ENCODE results near the gene KLF15. TPM values are rescaled to one million over a fixed set of nuclear protein-coding genes. Genes with fewer than 3 reads are reported as not detected.

KLF15 gene
- total and polyA plus RNA-seq, 2 of the 4 experiments (the other 2 are of a cell fraction): 0.18 to 0.24 TPM

- H2AK9ac ChIP-seq (replicated peaks; ENCODE audit: low read depth, low read length, poor library complexity): no peak overlapping the region
- peaks cover 14% of the 10 kb centered on the region for H3K9me3 ChIP-seq (ENCODE audit: control insufficient read depth, insufficient read depth, low read length)
- no CpG with 5 or more reads among the region's 4 CpGs for WGBS, 2 experiments (ENCODE audit: extremely low coverage in 2 of 2, insufficient read length in 1 of 2)
- no peak overlapping the region for H2AFZ ChIP-seq (replicated peaks; ENCODE audit: low read length, poor library complexity)
- H4K20me1 ChIP-seq (ENCODE audit: insufficient read depth, low read length): no peaks in the 10 kb centered on the region
- H3K79me1 ChIP-seq (ENCODE audit: low read depth in 1 of 2, low read length in 2 of 2): no peaks in the 10 kb centered on the region
- H3K36me3 ChIP-seq (ENCODE audit: control insufficient read depth, insufficient read depth, low read length): no peaks in the 10 kb centered on the region
- H2BK5ac ChIP-seq (ENCODE audit: low read depth, low read length, poor library complexity, severe bottlenecking): no peak overlapping the region
- dilution Hi-C loops (cut with HindIII; ENCODE audit: low sequenced_read_pairs, unreplicated experiment): no loop called here
- H2AK5ac ChIP-seq (ENCODE audit: low read depth, low read length): no peak overlapping the region
- ATAC-seq (ENCODE audit: low read depth): no peak
- H3K14ac ChIP-seq (replicated peaks; ENCODE audit: low read depth, low read length): no peak overlapping the region
- in situ Hi-C loops (cut with MboI; ENCODE audit: low sequenced_read_pairs): no loop called here
- peaks cover 12% of the 10 kb centered on the region for H3K27me3 ChIP-seq (ENCODE audit: control insufficient read depth, insufficient read depth, low read length)
- H4K5ac ChIP-seq (ENCODE audit: low read depth, low read length): no peak overlapping the region
- DNase-seq: no peak
- H3K56ac ChIP-seq (ENCODE audit: extremely low read depth, insufficient read depth, low read length): no peak overlapping the region
- ChIA-PET POLR2A (ENCODE audit: unreplicated experiment) (no interaction called here), CTCF (no interaction called here)
- H3K23ac ChIP-seq (ENCODE audit: low read depth, low read length): no peak overlapping the region
- no peak overlapping the region for H3K27ac ChIP-seq (ENCODE audit: insufficient read depth, low read length)
- H4K8ac ChIP-seq (ENCODE audit: low read depth in 2 of 2, low read length in 2 of 2): no peak overlapping the region
- no TSS peak for BruUV-seq (replicated peaks)
- no peak overlapping the region for H3K9ac ChIP-seq (ENCODE audit: low read depth, low read length)
- H3K4ac ChIP-seq (ENCODE audit: low read depth, low read length): no peak overlapping the region
- no peak overlapping the region for H4K91ac ChIP-seq (ENCODE audit: insufficient read depth, low read depth, low read length)
- TF ChIP-seq POLR2A (IDR thresholded peaks at IDR 0.05; ENCODE audit: low read depth, low read length): no peak
- H3K4me3 ChIP-seq (ENCODE audit: insufficient read depth, low read depth, low read length): no peak overlapping the region
- no peak overlapping the region for H2BK15ac ChIP-seq (ENCODE audit: low read depth, low read length)
- intact Hi-C loops (cut with micrococcal nuclease): no loop called here
- no peak overlapping the region for H3K18ac ChIP-seq (ENCODE audit: low read depth, low read length)
- no peak overlapping the region for H3K4me2 ChIP-seq (ENCODE audit: low read depth, low read length)
- H3K9me1 ChIP-seq (ENCODE audit: insufficient read depth, low read length): no peaks in the 10 kb centered on the region
- H2BK120ac ChIP-seq (ENCODE audit: low read depth, low read length): no peak overlapping the region
- no peaks in the 10 kb centered on the region for H3K4me1 ChIP-seq (ENCODE audit: control insufficient read depth, insufficient read depth, low read length)
- H2BK20ac ChIP-seq (ENCODE audit: low read depth, low read length): no peak overlapping the region
These were observed 30.6 kb downstream of the KLF15 start for GRCh38 chr3:126326629-126327028.
